Mammary epithelial cell (primary cell): ENCODE data around the gene IL3.

Source experiments
- EZH2 ChIP-seq: IDR thresholded peaks from 2 replicates; pipeline ENCODE4 v1.6.1; 2012; ENCODE audit warnings: low read length, inconsistent platforms, borderline replicate concordance
- TF ChIP-seq, protein P1 (sequence below), 2 donors: IDR thresholded peaks in 1 of 2; conservative IDR thresholded peaks in 1 of 2; 2 replicates each; pipeline ENCODE4 v1.5.1; 2011 to 2012; ENCODE audit warnings: inconsistent platforms in 2 of 2, low read length in 2 of 2, mild to moderate bottlenecking in 2 of 2, control low read depth in 1 of 2, low read depth in 1 of 2; ENCODE audit not compliant: insufficient read depth in 1 of 2; ENCODE audit errors: extremely low read depth in 1 of 2

DNA sequence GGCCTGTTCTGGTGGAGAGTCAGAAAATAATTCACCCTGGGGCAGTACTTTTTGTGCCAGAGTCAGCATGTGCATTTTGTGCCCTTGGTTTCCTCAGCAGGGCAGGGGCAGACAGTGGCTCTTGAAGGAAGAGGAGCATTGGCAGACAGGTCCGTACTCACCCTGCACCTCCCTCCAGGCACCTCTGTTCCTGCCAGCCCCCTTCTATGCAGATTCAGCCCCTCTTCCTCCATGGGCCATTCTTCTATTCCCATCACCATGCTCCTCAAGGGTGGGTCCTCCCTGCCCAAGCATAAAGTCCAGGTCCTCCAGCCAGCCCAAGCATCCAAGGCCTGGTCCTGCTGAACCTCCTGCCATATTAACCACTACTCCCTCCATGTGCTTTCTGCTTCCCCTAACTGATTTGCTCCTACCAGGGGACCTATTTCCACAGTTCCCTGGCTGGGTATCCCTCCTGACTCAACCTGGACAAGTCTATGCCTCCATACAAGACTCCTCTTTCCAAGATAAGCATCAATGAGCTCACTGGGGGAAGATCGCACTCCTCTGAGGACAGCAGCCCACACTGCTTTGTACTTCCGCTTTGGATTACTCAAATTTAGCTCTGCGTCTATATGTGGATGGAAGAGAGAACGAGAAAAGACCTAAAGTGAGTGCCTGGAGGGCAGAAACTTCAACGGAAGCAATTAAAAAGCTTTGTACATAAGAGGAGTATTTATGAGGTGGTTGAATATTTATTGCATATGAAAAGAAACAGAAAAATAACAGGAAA, 39.7 kb upstream of the IL3 start:
- TF ChIP-seq, protein P1, sequence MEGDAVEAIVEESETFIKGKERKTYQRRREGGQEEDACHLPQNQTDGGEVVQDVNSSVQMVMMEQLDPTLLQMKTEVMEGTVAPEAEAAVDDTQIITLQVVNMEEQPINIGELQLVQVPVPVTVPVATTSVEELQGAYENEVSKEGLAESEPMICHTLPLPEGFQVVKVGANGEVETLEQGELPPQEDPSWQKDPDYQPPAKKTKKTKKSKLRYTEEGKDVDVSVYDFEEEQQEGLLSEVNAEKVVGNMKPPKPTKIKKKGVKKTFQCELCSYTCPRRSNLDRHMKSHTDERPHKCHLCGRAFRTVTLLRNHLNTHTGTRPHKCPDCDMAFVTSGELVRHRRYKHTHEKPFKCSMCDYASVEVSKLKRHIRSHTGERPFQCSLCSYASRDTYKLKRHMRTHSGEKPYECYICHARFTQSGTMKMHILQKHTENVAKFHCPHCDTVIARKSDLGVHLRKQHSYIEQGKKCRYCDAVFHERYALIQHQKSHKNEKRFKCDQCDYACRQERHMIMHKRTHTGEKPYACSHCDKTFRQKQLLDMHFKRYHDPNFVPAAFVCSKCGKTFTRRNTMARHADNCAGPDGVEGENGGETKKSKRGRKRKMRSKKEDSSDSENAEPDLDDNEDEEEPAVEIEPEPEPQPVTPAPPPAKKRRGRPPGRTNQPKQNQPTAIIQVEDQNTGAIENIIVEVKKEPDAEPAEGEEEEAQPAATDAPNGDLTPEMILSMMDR (conservative IDR thresholded peaks at IDR 0.05 in 1 of 2, IDR thresholded peaks at IDR 0.05 in 1 of 2; ENCODE audit: extremely low read depth in 1 of 2, insufficient read depth in 1 of 2, low read depth in 1 of 2, low read length in 2 of 2) = no peak
- no peak for TF ChIP-seq EZH2
